HEK293T (cell line): Measurements from ENCODE around the gene PDZD2.

Experiments
- CTCF ChIA-PET: fragments of 350-600 bp; formaldehyde crosslinking; extraction: SDS; loops from one replicate; lab custom pipeline; 2021; ENCODE audit warnings: antibody characterized with exemption, inconsistent platforms; lab: Yijun Ruan, JAX
- POLR2A ChIA-PET: fragments of 350-600 bp; formaldehyde crosslinking; extraction: SDS; loops from one replicate; lab custom pipeline; 2020; ENCODE audit warnings: antibody characterized with exemption, inconsistent platforms; lab: Yijun Ruan, JAX
- DNase-seq: peaks from one replicate; pipeline ENCODE4 v3.0.0; 2012; ENCODE audit warnings: mixed read lengths; ENCODE audit errors: extremely low spot score
- ARNT ChIP-seq: fragments of 450-650 bp; IDR thresholded peaks from 2 replicates; pipeline ENCODE4 v1.6.1; 2017; ENCODE audit warnings: mild to moderate bottlenecking
- BHLHE40 ChIP-seq: fragments of 450-650 bp; IDR thresholded peaks from 2 replicates; pipeline ENCODE4 v1.6.1; 2016; ENCODE audit warnings: mild to moderate bottlenecking, moderate library complexity, borderline replicate concordance
- CTBP1 ChIP-seq: fragments of 450-650 bp; IDR thresholded peaks from 2 replicates; pipeline ENCODE4 v1.6.1; 2016; ENCODE audit warnings: borderline replicate concordance
- ELF4 ChIP-seq: fragments of 450-650 bp; IDR thresholded peaks from 2 replicates; pipeline ENCODE4 v1.6.1; 2017; ENCODE audit warnings: antibody characterized with exemption
- FOXA1 ChIP-seq: fragments of 450-650 bp; IDR thresholded peaks from 2 replicates; pipeline ENCODE4 v1.6.1; 2016; ENCODE audit warnings: mild to moderate bottlenecking
- FOXK2 ChIP-seq: fragments of 450-650 bp; IDR thresholded peaks from 2 replicates; pipeline ENCODE4 v1.6.1; 2016; ENCODE audit warnings: mild to moderate bottlenecking
- FOXM1 ChIP-seq: fragments of 450-650 bp; IDR thresholded peaks from 2 replicates; pipeline ENCODE4 v1.6.1; 2017; ENCODE audit warnings: mild to moderate bottlenecking, borderline replicate concordance
- HDGF ChIP-seq: fragments of 450-650 bp; IDR thresholded peaks from 2 replicates; pipeline ENCODE4 v1.6.1; 2017; ENCODE audit warnings: antibody characterized with exemption, borderline replicate concordance
- L3MBTL2 ChIP-seq: fragments of 450-650 bp; conservative IDR thresholded peaks from 2 replicates; pipeline ENCODE4 v1.6.1; 2016; ENCODE audit warnings: mild to moderate bottlenecking
- LEF1 ChIP-seq: fragments of 450-650 bp; IDR thresholded peaks from 2 replicates; pipeline ENCODE4 v1.6.1; 2017; ENCODE audit warnings: mild to moderate bottlenecking, borderline replicate concordance
- NFRKB ChIP-seq: fragments of 450-650 bp; IDR thresholded peaks from 2 replicates; pipeline ENCODE4 v1.6.1; 2016; ENCODE audit warnings: mild to moderate bottlenecking, moderate library complexity
- PKNOX1 ChIP-seq: fragments of 450-650 bp; IDR thresholded peaks from 2 replicates; pipeline ENCODE4 v1.6.1; 2016
- SP1 ChIP-seq: fragments of 450-650 bp; IDR thresholded peaks from 2 replicates; pipeline ENCODE4 v1.6.1; 2017
- SUZ12 ChIP-seq: fragments of 450-650 bp; IDR thresholded peaks from 2 replicates; pipeline ENCODE4 v1.6.1; 2016; ENCODE audit warnings: mild to moderate bottlenecking
- TARDBP ChIP-seq: fragments of 450-650 bp; IDR thresholded peaks from 2 replicates; pipeline ENCODE4 v1.6.1; 2016
- ZNF384 ChIP-seq: fragments of 450-650 bp; IDR thresholded peaks from 2 replicates; pipeline ENCODE4 v1.6.1; 2016

PDZD2 gene

GRCh38 chr5:32099486-32100035 lies 460.6 kb downstream of the PDZD2 start:
- DNase-seq: no peak
- TF ChIP-seq FOXM1: no peak
- CTCF ChIA-PET: no interaction called here
- POLR2A ChIA-PET: no interaction called here

GRCh38 chr5:32100230-32100629 lies 461.3 kb downstream of the PDZD2 start:
- TF ChIP-seq FOXM1 (no peak), L3MBTL2 (no peak), ZNF384 (no peak), TARDBP (no peak), PKNOX1 (no peak), SUZ12 (no peak), CTBP1 (no peak), FOXK2 (no peak), NFRKB (no peak), LEF1 (no peak), SP1 (no peak)
- POLR2A ChIA-PET: no interaction called here
- CTCF ChIA-PET: interaction anchor here (0.7 kb wide), 1 partner anchor 23 kb away, joined by 3 read pairs; no protein-coding TSS in a partner anchor
- no peak for DNase-seq

GRCh38 chr5:32100691-32101302 lies 461.9 kb downstream of the PDZD2 start:
- POLR2A ChIA-PET: no interaction called here
- no peak for DNase-seq
- CTCF ChIA-PET: interaction anchor here (0.7 kb wide), 1 partner anchor 24 kb away, joined by 3 read pairs; no protein-coding TSS in a partner anchor
- TF ChIP-seq CTBP1 (no peak), NFRKB (no peak), ARNT (no peak), PKNOX1 (no peak), SP1 (no peak), L3MBTL2 (no peak), ELF4 (no peak), ZNF384 (no peak), HDGF (no peak), TARDBP (no peak), FOXA1 (no peak), SUZ12 (no peak), FOXK2 (no peak), BHLHE40 (no peak)

- ChIA-PET POLR2A (no interaction called here), CTCF (interaction anchor here (0.6 kb wide), 1 partner anchor 9 kb away, joined by 3 read pairs; no protein-coding TSS in a partner anchor)
- no peak for TF ChIP-seq HDGF
- no peak for TF ChIP-seq PKNOX1
- TF ChIP-seq SUZ12: no peak
- TF ChIP-seq FOXK2: no peak
- TF ChIP-seq ZNF384: no peak
- no peak for TF ChIP-seq CTBP1
- TF ChIP-seq ARNT: no peak
- TF ChIP-seq LEF1: no peak
- no peak for TF ChIP-seq NFRKB
- no peak for TF ChIP-seq BHLHE40
- TF ChIP-seq L3MBTL2: no peak
- TF ChIP-seq SP1: no peak
- no peak for TF ChIP-seq TARDBP
- TF ChIP-seq FOXM1: no peak
- TF ChIP-seq ELF4: no peak
- TF ChIP-seq FOXA1: no peak
- DNase-seq: no peak
Measured at GRCh38 chr5:32102254-32102986, 463.5 kb downstream of the PDZD2 start.

- DNase-seq: no peak
- CTCF ChIA-PET: no interaction called here
- TF ChIP-seq CTBP1: no peak
- no peak for TF ChIP-seq L3MBTL2
- no peak for TF ChIP-seq SP1
- TF ChIP-seq ELF4: no peak
- no peak for TF ChIP-seq ARNT
- no peak for TF ChIP-seq SUZ12
- POLR2A ChIA-PET: no interaction called here
Measured at GRCh38 chr5:32103521-32103920, 464.6 kb downstream of the PDZD2 start.

GRCh38 chr5:32107291-32107690 lies 468.4 kb downstream of the PDZD2 start:
- TF ChIP-seq FOXA1 (no peak), SP1 (no peak), HDGF (no peak), FOXM1 (no peak), L3MBTL2 (no peak), ELF4 (no peak), ARNT (no peak), PKNOX1 (no peak), SUZ12 (no peak), NFRKB (no peak), FOXK2 (no peak), TARDBP (no peak), BHLHE40 (no peak), CTBP1 (no peak)
- POLR2A ChIA-PET: interaction anchor here (0.7 kb wide), 1 partner anchor 370 kb away, joined by 3 read pairs; no protein-coding TSS in a partner anchor
- no peak for DNase-seq
- CTCF ChIA-PET: interaction anchor here (0.9 to 1.1 kb wide), 2 partner anchors 31 to 282 kb away, joined by 3 to 4 read pairs; no protein-coding TSS in a partner anchor
